ENCODE results near the gene MYPOP. TPM values are rescaled to one million over a fixed set of nuclear protein-coding genes. Genes with fewer than 3 reads are reported as not detected.

Gene MYPOP
- total RNA-seq, result 1 to 10 TPM; 4.5 to 4.8 TPM

GRCh38 chr19:45901912-45902650 is at the start of gene MYPOP:
Gene MYPOP (minus strand): TSS chr19:45902613. CDS start chr19:45901773, 840 bp downstream.
- H3K27me3 Mint-ChIP-seq (ENCODE audit: low read depth), result no peaks in the 10 kb centered on the region
- no peaks in the 10 kb centered on the region for H3K9me3 Mint-ChIP-seq
- CTCF ChIA-PET, result interaction anchor here (0.6 to 2.1 kb wide), 6 partner anchors 16 to 779 kb away, joined by 3 to 9 read pairs (median 5); partner anchors contain the start of genes FOXA3, IRF2BP1 and SYMPK
- no peak for DNase-seq
- peak within 1 kb of the TSS; percentile 71 for H3K27ac Mint-ChIP-seq
- peaks cover 4% of the 10 kb centered on the region for H3K36me3 Mint-ChIP-seq (ENCODE audit: low read depth)
- H3K4me3 Mint-ChIP-seq, result peak within 1 kb of the TSS; percentile 88
- H3K4me1 Mint-ChIP-seq (ENCODE audit: low read depth), result peaks cover 12% of the 10 kb centered on the region
- intact Hi-C loops (cut with micrococcal nuclease), result loop anchor here (1.0 to 5.0 kb wide), 7 partner anchors 16 to 361 kb away; partner anchors contain the start of genes CCDC61, FBXO46, IRF2BP1 and MEIOSIN

GRCh38 chr19:45947926-45948325 is 45.5 kb upstream of the MYPOP start:
- H3K9me3 Mint-ChIP-seq, result no peaks in the 10 kb centered on the region
- CTCF ChIA-PET, result interaction anchor here (0.6 to 0.7 kb wide), 2 partner anchors 19 to 130 kb away, joined by 3 read pairs; no protein-coding TSS in a partner anchor
- H3K27ac Mint-ChIP-seq, result no peak overlapping the region
- DNase-seq, result no peak
- H3K27me3 Mint-ChIP-seq (ENCODE audit: low read depth), result peaks cover 18% of the 10 kb centered on the region
- no peaks in the 10 kb centered on the region for H3K36me3 Mint-ChIP-seq (ENCODE audit: low read depth)
- peaks cover 4% of the 10 kb centered on the region for H3K4me1 Mint-ChIP-seq (ENCODE audit: low read depth)
- intact Hi-C loops (cut with micrococcal nuclease), result no loop called here
- no peak overlapping the region for H3K4me3 Mint-ChIP-seq

- intact Hi-C loops (cut with micrococcal nuclease), result loop anchor here (5.0 kb wide), 1 partner anchor 42 kb away; no protein-coding TSS in a partner anchor
- no peaks in the 10 kb centered on the region for H3K9me3 Mint-ChIP-seq
- H3K27ac Mint-ChIP-seq, result no peak overlapping the region
- H3K4me1 Mint-ChIP-seq (ENCODE audit: low read depth), result peaks cover 3% of the 10 kb centered on the region
- H3K27me3 Mint-ChIP-seq (ENCODE audit: low read depth), result peaks cover 36% of the 10 kb centered on the region
- no peak for DNase-seq
- CTCF ChIA-PET, result interaction anchor here (0.6 kb wide), 1 partner anchor 26 kb away, joined by 3 read pairs; no protein-coding TSS in a partner anchor
- no peaks in the 10 kb centered on the region for H3K36me3 Mint-ChIP-seq (ENCODE audit: low read depth)
- H3K4me3 Mint-ChIP-seq, result no peak overlapping the region
These were observed 38.0 kb upstream of the MYPOP start for GRCh38 chr19:45940515-45940805.

GRCh38 chr19:45939792-45940514 is 37.5 kb upstream of the MYPOP start:
- Mint-ChIP-seq H3K4me1 (ENCODE audit: low read depth) (peaks cover 3% of the 10 kb centered on the region), H3K4me3 (no peak overlapping the region), H3K27ac (no peak overlapping the region), H3K27me3 (ENCODE audit: low read depth) (peaks cover 41% of the 10 kb centered on the region), H3K36me3 (ENCODE audit: low read depth) (no peaks in the 10 kb centered on the region), H3K9me3 (no peaks in the 10 kb centered on the region)
- intact Hi-C loops (cut with micrococcal nuclease), result loop anchor here (5.0 kb wide), 1 partner anchor 42 kb away; no protein-coding TSS in a partner anchor
- CTCF ChIA-PET, result no interaction called here
- DNase-seq, result no peak

- Mint-ChIP-seq H3K27me3 (ENCODE audit: low read depth) (peaks cover 45% of the 10 kb centered on the region), H3K9me3 (no peaks in the 10 kb centered on the region), H3K4me3 (no peak overlapping the region), H3K27ac (no peak overlapping the region), H3K36me3 (ENCODE audit: low read depth) (no peaks in the 10 kb centered on the region), H3K4me1 (ENCODE audit: low read depth) (peaks cover 3% of the 10 kb centered on the region)
- intact Hi-C loops (cut with micrococcal nuclease), result no loop called here
- DNase-seq, result no peak
- CTCF ChIA-PET, result no interaction called here
These were observed 36.4 kb upstream of the MYPOP start for GRCh38 chr19:45938733-45939319.

- CTCF ChIA-PET, result no interaction called here
- H3K27me3 Mint-ChIP-seq (ENCODE audit: low read depth), result peaks cover 40% of the 10 kb centered on the region
- DNase-seq, result no peak
These were observed 32.9 kb upstream of the MYPOP start for GRCh38 chr19:45935267-45935666.

GRCh38 chr19:45934551-45935230 is 32.3 kb upstream of the MYPOP start:
- CTCF ChIA-PET, result no interaction called here
- intact Hi-C loops (cut with micrococcal nuclease), result no loop called here
- H3K27me3 Mint-ChIP-seq (ENCODE audit: low read depth), result peaks cover 41% of the 10 kb centered on the region
- no peaks in the 10 kb centered on the region for H3K36me3 Mint-ChIP-seq (ENCODE audit: low read depth)
- H3K4me3 Mint-ChIP-seq, result no peak overlapping the region
- no peaks in the 10 kb centered on the region for H3K9me3 Mint-ChIP-seq
- no peak overlapping the region for H3K27ac Mint-ChIP-seq
- H3K4me1 Mint-ChIP-seq (ENCODE audit: low read depth), result peaks cover 3% of the 10 kb centered on the region
- no peak for DNase-seq

More at GRCh38 chr19:45935267-45935666, 32.9 kb upstream of the MYPOP start:
- Mint-ChIP-seq H3K9me3 (no peaks in the 10 kb centered on the region), H3K4me3 (no peak overlapping the region), H3K4me1 (ENCODE audit: low read depth) (peaks cover 3% of the 10 kb centered on the region), H3K27ac (no peak overlapping the region), H3K36me3 (ENCODE audit: low read depth) (no peaks in the 10 kb centered on the region)
- intact Hi-C loops (cut with micrococcal nuclease), result no loop called here

- CTCF ChIA-PET, result interaction anchor here (0.6 kb wide), 1 partner anchor 286 kb away, joined by 3 read pairs; no protein-coding TSS in a partner anchor
- no peak overlapping the region for H3K4me3 Mint-ChIP-seq
- H3K9me3 Mint-ChIP-seq, result no peaks in the 10 kb centered on the region
- DNase-seq, result no peak
- H3K36me3 Mint-ChIP-seq (ENCODE audit: low read depth), result no peaks in the 10 kb centered on the region
- peaks cover 34% of the 10 kb centered on the region for H3K27me3 Mint-ChIP-seq (ENCODE audit: low read depth)
- peaks cover under 1% of the 10 kb centered on the region for H3K4me1 Mint-ChIP-seq (ENCODE audit: low read depth)
- intact Hi-C loops (cut with micrococcal nuclease), result no loop called here
- H3K27ac Mint-ChIP-seq, result no peak overlapping the region
These were observed 31.3 kb upstream of the MYPOP start for GRCh38 chr19:45933759-45934158.

GRCh38 chr19:45931055-45931454 is 28.6 kb upstream of the MYPOP start:
- no peaks in the 10 kb centered on the region for H3K36me3 Mint-ChIP-seq (ENCODE audit: low read depth)
- CTCF ChIA-PET, result no interaction called here
- intact Hi-C loops (cut with micrococcal nuclease), result no loop called here
- no peak overlapping the region for H3K4me3 Mint-ChIP-seq
- no peak overlapping the region for H3K27ac Mint-ChIP-seq
- H3K27me3 Mint-ChIP-seq (ENCODE audit: low read depth), result peaks cover 22% of the 10 kb centered on the region
- no peaks in the 10 kb centered on the region for H3K9me3 Mint-ChIP-seq
- DNase-seq, result no peak
- peaks cover 7% of the 10 kb centered on the region for H3K4me1 Mint-ChIP-seq (ENCODE audit: low read depth)

GRCh38 chr19:45929247-45929646 is 26.8 kb upstream of the MYPOP start:
- Mint-ChIP-seq H3K9me3 (no peaks in the 10 kb centered on the region), H3K4me1 (ENCODE audit: low read depth) (peaks cover 7% of the 10 kb centered on the region), H3K36me3 (ENCODE audit: low read depth) (no peaks in the 10 kb centered on the region), H3K4me3 (peak overlapping the region; percentile 23), H3K27me3 (ENCODE audit: low read depth) (peaks cover 6% of the 10 kb centered on the region), H3K27ac (no peak overlapping the region)
- DNase-seq, result no peak
- intact Hi-C loops (cut with micrococcal nuclease), result loop anchor here (5.0 kb wide), 1 partner anchor 883 kb away; no protein-coding TSS in a partner anchor
- CTCF ChIA-PET, result interaction anchor here (0.7 kb wide), 1 partner anchor 19 kb away, joined by 3 read pairs; no protein-coding TSS in a partner anchor

GRCh38 chr19:45927565-45928261 is 25.3 kb upstream of the MYPOP start:
- intact Hi-C loops (cut with micrococcal nuclease), result loop anchor here (1.0 to 5.0 kb wide), 5 partner anchors 41 to 885 kb away; partner anchors contain the start of genes CCDC61, IRF2BP1 and SYMPK
- Mint-ChIP-seq H3K4me1 (ENCODE audit: low read depth) (peaks cover 7% of the 10 kb centered on the region), H3K9me3 (no peaks in the 10 kb centered on the region), H3K4me3 (peak overlapping the region; percentile 74), H3K27me3 (ENCODE audit: low read depth) (peaks cover 5% of the 10 kb centered on the region), H3K36me3 (ENCODE audit: low read depth) (no peaks in the 10 kb centered on the region), H3K27ac (no peak overlapping the region)
- peak; percentile 96 for DNase-seq
- CTCF ChIA-PET, result interaction anchor here (1.0 kb wide), 1 partner anchor 69 kb away, joined by 4 read pairs; no protein-coding TSS in a partner anchor

Measured in activated naive CD4-positive, alpha-beta T cell treated with anti-CD3 and anti-CD28 coated beads for 36 hours (primary cell).